Lower lobe of right lung (tissue), 2 donors: ENCODE data around the gene PPP3CA. TPM values are rescaled to one million over a fixed set of nuclear protein-coding genes. Genes with fewer than 3 reads are reported as not detected.

Source experiments
- ATAC-seq, 2 donors: fragments of 200-7000 bp; cut with Tn5 transposase; one replicate each; pipeline ENCODE4 v1.9.1; 2020 to 2022; ENCODE audit warnings: mild to moderate bottlenecking in 2 of 2, moderate library complexity in 2 of 2
- DNase-seq: peaks from one replicate; pipeline ENCODE4 v3.0.0-alpha.2; 2020
- H3K27ac ChIP-seq: fragments of 200-600 bp; one replicate; pipeline ENCODE4 v1.8.0; 2022
- H3K27me3 ChIP-seq: fragments of 200-600 bp; one replicate; pipeline ENCODE4 v1.8.0; 2022; ENCODE audit warnings: low read depth
- H3K36me3 ChIP-seq: fragments of 200-600 bp; one replicate; pipeline ENCODE4 v1.8.0; 2022; ENCODE audit warnings: mild to moderate bottlenecking
- H3K4me1 ChIP-seq: fragments of 200-600 bp; one replicate; pipeline ENCODE4 v1.8.0; 2022
- H3K4me3 ChIP-seq: fragments of 200-600 bp; one replicate; pipeline ENCODE4 v1.8.0; 2022; ENCODE audit warnings: mild to moderate bottlenecking
- H3K9me3 ChIP-seq: fragments of 200-600 bp; one replicate; pipeline ENCODE4 v1.8.0; 2022
- intact Hi-C: fragments of 100-400 bp; cut with DNase I; formaldehyde crosslinking; loops from one replicate; pipeline ENCODE4 v1.11.0; 2022
- total RNA-seq: library from RNA; stranded (reverse); fragmentation: NEBNext Ultra II Directional; extraction: Animal tissue kit (Norgen Biotek cat#: 25700); gene quantifications from one replicate; pipeline ENCODE4 v1.2.1, GENCODE V29; 2021
- TF ChIP-seq, protein P1 (sequence below): fragments of 200-600 bp; IDR thresholded peaks from one replicate; pipeline ENCODE4 v1.8.0; 2022; ENCODE audit warnings: antibody characterized with exemption, mild to moderate bottlenecking
- donor health status: DM: no; HTN: yes; CAD: no; lungs with severe emphysema.

The PPP3CA gene
- total RNA-seq, 1 donor from 2014 or later, result 50.2 TPM

DNA sequence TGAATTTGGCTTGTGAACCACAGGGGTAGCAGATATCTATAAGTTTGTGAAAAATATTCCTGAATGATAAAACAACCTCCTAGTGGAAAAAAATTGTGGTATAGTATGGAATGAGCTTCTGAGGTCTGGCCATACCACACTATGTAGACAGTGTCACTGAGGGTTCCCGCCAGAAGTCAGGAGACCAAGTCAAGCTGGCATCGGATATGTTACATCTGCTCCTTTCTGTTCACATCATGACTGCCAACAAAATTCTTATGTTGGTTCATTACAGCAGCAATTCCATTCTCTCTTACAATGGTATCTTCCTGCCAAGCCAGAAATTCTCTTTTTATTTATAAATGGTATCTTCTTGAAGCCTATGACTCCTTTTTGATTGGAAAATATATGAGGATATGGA is 273.0 kb downstream of the PPP3CA start:
- no peak for ATAC-seq

DNA sequence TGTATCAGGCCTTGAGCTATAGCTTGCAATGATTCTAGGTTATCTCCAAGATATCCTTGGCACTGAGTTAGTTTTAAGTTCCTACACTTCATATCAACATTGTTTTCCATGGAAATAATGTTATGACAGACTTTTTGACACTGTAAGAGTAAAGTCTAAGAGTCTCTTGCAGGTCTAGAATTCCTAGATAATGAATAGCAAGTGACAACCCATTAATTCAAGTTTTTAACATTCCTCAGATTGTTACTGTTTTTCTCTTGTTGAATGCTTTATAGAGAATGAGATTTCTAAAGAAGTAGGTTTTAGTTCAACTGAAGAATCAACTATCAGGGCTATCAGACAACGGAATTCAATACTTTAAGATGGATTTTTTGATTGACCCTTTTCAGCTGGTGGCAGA is 276.1 kb downstream of the PPP3CA start:
- TF ChIP-seq, protein P1, sequence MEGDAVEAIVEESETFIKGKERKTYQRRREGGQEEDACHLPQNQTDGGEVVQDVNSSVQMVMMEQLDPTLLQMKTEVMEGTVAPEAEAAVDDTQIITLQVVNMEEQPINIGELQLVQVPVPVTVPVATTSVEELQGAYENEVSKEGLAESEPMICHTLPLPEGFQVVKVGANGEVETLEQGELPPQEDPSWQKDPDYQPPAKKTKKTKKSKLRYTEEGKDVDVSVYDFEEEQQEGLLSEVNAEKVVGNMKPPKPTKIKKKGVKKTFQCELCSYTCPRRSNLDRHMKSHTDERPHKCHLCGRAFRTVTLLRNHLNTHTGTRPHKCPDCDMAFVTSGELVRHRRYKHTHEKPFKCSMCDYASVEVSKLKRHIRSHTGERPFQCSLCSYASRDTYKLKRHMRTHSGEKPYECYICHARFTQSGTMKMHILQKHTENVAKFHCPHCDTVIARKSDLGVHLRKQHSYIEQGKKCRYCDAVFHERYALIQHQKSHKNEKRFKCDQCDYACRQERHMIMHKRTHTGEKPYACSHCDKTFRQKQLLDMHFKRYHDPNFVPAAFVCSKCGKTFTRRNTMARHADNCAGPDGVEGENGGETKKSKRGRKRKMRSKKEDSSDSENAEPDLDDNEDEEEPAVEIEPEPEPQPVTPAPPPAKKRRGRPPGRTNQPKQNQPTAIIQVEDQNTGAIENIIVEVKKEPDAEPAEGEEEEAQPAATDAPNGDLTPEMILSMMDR, result no peak
- intact Hi-C loops, result no loop called here
- no peak for DNase-seq
- Histone ChIP-seq H3K27me3 (no peaks in the 10 kb centered on the region), H3K27ac (no peak overlapping the region), H3K36me3 (peaks cover 4% of the 10 kb centered on the region), H3K4me3 (no peak overlapping the region), H3K4me1 (no peaks in the 10 kb centered on the region), H3K9me3 (no peaks in the 10 kb centered on the region)
- ATAC-seq, result no peak

More for the DNA sequence above, 273.0 kb downstream of the PPP3CA start:
- Histone ChIP-seq H3K9me3 (no peaks in the 10 kb centered on the region), H3K4me3 (no peak overlapping the region), H3K27me3 (no peaks in the 10 kb centered on the region), H3K27ac (no peak overlapping the region), H3K36me3 (peaks cover 8% of the 10 kb centered on the region), H3K4me1 (peaks cover 5% of the 10 kb centered on the region)
- no peak for DNase-seq
- intact Hi-C loops, result no loop called here
- TF ChIP-seq, protein P1, result no peak

DNA sequence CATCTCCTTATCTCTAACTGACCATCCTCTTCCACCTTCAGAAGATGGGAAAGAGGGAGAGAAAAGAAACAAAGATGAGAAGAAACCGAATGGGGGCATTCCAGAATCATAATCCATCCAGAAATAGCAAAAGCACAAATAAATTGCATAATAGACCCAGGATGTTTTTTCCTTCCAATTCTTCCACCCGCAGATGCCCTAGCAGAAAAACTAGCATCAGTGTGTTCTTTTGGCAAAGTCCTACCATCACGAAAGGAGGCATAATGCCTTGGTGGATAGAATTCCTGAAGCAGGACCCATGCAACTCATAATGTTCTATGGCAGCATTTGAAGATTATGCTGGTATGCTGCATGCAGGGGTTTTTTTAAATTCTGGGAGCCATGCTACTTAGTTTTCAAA is 279.2 kb downstream of the PPP3CA start:
- no peak for ATAC-seq
- no peak overlapping the region for H3K4me3 ChIP-seq
- TF ChIP-seq, protein P1, result no peak
- intact Hi-C loops, result no loop called here
- H3K9me3 ChIP-seq, result no peaks in the 10 kb centered on the region
- no peaks in the 10 kb centered on the region for H3K27me3 ChIP-seq
- peaks cover 4% of the 10 kb centered on the region for H3K36me3 ChIP-seq
- no peak overlapping the region for H3K27ac ChIP-seq
- DNase-seq, result no peak
- no peaks in the 10 kb centered on the region for H3K4me1 ChIP-seq

DNA sequence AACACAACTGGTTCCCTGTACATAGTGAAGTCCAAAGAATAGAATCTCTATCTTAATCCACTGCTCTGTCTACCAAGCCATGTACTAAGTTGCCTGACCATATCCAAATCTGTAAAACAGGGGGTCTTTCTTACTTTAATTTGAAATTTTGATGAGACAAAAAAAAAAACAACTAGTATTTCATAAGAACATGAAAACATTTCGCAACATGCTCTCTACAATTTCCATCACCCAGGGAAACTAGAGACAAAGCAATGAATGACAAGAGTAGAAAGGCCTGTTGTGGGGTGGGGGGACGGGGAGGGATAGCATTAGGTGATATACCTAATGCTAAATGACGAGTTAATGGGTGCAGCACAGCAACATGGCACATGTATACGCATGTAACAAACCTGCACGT is 279.9 kb downstream of the PPP3CA start:
- DNase-seq (no peak), ATAC-seq (no peak)
- H3K4me1 ChIP-seq, result no peaks in the 10 kb centered on the region
- H3K36me3 ChIP-seq, result peaks cover 4% of the 10 kb centered on the region
- no peaks in the 10 kb centered on the region for H3K27me3 ChIP-seq
- no peaks in the 10 kb centered on the region for H3K9me3 ChIP-seq
- H3K4me3 ChIP-seq, result no peak overlapping the region
- intact Hi-C loops, result no loop called here
- H3K27ac ChIP-seq, result no peak overlapping the region
- TF ChIP-seq, protein P1, result no peak

DNA sequence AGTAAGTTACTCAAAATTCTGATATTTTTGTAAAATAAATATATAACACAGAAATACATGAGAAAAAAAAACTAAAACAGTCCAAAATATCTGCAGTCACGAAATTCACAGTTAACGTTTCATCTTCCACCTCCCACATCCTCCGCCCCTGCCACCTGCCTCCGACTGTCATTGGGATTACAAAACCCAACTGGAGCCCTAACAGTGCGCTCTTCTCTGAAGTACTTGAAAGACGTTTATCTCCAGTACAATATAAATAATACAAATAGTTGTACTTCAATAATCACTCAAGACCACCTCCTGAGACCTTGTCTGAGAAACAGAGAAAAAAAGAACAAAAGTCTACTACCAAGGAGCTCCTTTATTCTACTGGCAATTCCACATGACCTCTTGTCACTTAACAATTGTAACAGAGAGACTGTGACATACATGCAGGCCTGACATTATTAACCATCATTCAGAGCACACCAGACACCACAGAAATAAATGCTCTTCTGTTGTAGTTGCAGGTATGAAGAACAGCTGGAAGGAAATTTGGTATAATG is 280.6 kb downstream of the PPP3CA start:
- no peak overlapping the region for H3K27ac ChIP-seq
- no peaks in the 10 kb centered on the region for H3K27me3 ChIP-seq
- no peaks in the 10 kb centered on the region for H3K4me1 ChIP-seq
- no peak for DNase-seq
- peaks cover 4% of the 10 kb centered on the region for H3K36me3 ChIP-seq
- ATAC-seq, result no peak
- intact Hi-C loops, result no loop called here
- H3K9me3 ChIP-seq, result no peaks in the 10 kb centered on the region
- H3K4me3 ChIP-seq, result no peak overlapping the region
- TF ChIP-seq, protein P1, result no peak
